GM19238 (cell line): ENCODE data around the gene FICD.
A peak's percentile ranks its signal among the peaks of the same experiment; 100 is the strongest.
"Not testable (repeated sequence)": the region's sequence is repeated elsewhere in the genome, so short reads cannot be mapped to it uniquely, and the experiment has no call there.

Experiments used
- DNase-seq: peaks from one replicate; pipeline ENCODE4 v3.0.0; 2011; ENCODE audit warnings: low spot score; ENCODE audit not compliant: insufficient read length

The FICD gene

DNA sequence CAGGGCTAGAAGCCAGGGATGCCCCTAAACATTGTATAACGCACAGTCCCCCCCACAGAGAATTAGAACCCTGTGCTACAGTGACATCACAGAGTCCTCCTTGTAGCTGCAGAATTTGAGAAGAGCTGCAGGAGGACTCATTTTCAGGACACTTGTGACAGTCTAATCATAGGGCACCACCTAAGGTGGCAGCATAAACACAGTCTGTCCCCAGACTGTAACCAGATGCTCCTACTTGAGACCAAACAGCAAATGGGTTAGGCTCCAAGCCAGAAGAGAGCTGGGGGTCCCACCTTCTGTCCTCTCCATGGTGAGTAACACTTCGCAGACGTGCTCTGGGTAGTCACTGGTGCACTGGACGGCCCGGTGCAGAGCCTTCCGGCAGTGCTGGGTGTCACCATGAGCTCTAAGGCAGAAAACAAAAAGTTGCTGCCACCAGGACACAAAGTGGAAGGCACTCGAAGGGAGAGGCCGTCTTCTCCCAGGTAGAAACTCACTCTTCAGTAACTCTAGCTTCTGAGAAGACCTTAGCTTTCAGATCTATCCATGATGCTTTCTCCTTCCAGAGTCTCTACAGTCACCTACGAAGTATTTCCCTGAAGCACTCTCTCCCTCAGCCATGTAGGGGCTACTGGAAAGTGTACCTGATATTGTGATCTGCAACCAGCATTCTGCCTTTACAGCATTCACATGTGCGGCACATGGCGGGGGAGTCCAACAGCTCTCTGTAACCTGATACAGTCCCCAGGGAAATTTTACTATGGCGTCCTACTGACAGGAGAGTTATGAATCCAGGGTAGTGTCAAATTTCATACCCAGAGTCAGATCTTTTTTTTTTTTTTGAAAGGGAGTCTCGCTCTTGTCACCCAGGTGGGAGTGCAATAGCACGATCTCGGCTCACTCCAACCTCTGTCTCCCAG lies 17.1 kb downstream of the FICD start:
- DNase-seq, result no peak

- DNase-seq, result no peak
Observed at GRCh38 chr12:108538146-108538545, 23.1 kb downstream of the FICD start.

- DNase-seq, result no peak
Observed at GRCh38 chr12:108538616-108539195, 23.6 kb downstream of the FICD start.

- DNase-seq, result no peak
Observed at GRCh38 chr12:108542320-108542719, 27.2 kb downstream of the FICD start.

DNA sequence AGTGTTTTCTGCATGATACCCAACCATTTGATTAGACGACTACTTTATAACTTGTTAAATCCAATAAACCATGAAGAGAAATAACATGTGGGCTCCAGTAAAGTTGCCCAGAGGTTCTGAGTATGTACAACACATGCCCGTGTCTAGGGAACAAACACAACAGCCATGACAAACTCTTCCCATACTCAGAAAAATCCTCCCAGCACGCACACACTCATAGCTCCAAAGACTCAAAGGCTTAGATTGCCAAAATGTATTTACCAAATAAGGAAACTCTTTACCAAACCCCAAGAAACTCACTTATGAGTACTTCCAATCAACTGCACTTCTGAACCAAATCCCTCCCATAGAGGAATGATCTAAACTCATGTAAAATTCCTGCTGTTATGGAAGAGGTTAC lies 28.6 kb downstream of the FICD start:
- DNase-seq, result no peak

DNA sequence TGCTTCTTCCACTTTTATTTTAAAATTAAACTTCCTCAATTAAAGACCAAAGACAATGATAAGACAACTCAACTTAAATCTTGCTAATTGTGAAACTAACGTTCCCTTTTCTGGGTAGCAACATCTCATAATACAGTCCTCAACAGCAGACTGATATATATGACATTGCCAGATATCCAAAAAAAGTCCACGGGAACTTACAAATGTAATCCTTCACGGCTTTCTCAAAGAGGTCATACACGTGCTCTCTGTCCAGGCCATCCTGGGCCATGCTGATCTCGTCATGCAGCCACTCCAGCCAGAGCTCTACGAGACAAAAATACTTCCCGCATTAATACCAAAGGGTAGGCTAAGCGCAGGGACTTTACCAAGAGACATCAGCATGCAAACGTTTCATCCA lies 32.6 kb downstream of the FICD start:
- DNase-seq, result no peak

GRCh38 chr12:108548954-108549521 lies 34.0 kb downstream of the FICD start:
- no peak for DNase-seq

GRCh38 chr12:108551535-108551934 lies 36.5 kb downstream of the FICD start:
- DNase-seq, result no peak

DNA sequence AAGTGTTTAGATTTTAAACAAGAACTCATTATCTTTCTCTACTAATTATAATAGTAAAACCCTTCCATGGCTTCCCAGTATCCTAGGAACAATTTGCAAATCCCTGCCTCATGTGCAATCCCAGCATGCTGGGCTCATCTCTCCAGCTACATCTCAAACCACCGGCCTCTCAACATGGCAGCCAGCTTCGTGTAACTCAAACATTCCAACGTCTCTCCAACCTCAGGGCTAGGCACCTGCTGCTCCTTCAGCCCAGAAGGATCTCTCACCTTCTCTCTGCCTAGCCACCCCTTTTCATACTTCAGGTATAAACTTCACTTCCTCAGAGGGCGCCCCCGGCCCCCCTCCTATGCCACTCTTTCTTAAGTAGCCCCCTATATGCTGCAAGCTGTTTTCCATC lies 38.7 kb downstream of the FICD start:
- no peak for DNase-seq

DNA sequence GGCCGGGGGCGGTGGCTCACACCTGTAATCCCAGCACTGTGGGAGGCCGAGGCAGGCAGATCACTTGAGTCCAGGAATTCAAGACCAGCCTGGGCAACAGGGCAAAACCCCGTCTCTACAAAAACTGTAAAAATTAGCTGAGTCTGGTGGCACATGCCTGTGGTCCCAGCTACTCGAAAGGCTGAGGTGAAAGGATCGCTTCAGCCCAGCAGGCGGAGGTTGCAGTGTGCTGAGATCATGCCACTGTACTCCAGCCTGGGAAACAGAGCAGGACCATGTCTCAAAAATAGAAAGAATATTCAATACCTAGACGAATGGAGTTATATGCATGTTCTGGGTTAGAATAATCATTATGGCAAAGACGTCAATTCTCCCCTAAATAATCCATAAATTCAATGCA lies 40.3 kb downstream of the FICD start:
- DNase-seq, result not testable (repeated sequence)

- no peak for DNase-seq
Observed at GRCh38 chr12:108559007-108559655, 44.1 kb downstream of the FICD start.

GRCh38 chr12:108559748-108560147 lies 44.7 kb downstream of the FICD start:
- DNase-seq, result no peak

DNA sequence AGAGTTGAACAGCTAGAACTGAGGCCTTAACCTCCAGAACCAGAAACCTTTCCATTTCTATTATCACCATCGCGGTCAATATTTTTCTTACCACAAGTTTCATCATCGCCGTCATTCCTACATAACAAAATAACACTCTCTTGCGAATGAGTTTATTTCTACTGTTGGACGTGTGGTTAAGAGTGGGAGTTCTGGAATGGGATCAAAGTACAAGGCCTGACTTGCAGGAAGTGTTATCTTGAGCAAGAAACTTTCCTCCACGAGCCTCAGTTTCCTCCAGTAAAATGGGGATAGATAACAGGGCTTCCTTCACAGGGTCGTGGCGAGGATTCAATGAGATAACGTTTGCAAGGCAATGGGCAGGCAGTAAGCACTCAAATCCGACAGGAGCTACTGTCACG lies 45.2 kb downstream of the FICD start:
- DNase-seq, result no peak

- peak; percentile 75 for DNase-seq
Observed at GRCh38 chr12:108560752-108561719, 46.0 kb downstream of the FICD start, which contains the start of gene SART3. Gene SART3 (minus strand): TSS chr12:108561173. CDS start chr12:108561154, 19 bp downstream.

- no peak for DNase-seq
Observed at GRCh38 chr12:108561852-108562347, 46.8 kb downstream of the FICD start.

GRCh38 chr12:108562348-108563135 lies 47.5 kb downstream of the FICD start, which contains the start of gene ISCU:
Gene ISCU (plus strand): TSS chr12:108562596. CDS start chr12:108562623, 27 bp downstream.
- DNase-seq, result peak; percentile 72

GRCh38 chr12:108563136-108563803 lies 48.2 kb downstream of the FICD start:
- DNase-seq, result peak; percentile 54

- no peak for DNase-seq
Observed at GRCh38 chr12:108563804-108564151, 48.7 kb downstream of the FICD start.

- no peak for DNase-seq
Observed at GRCh38 chr12:108564724-108565123, 49.6 kb downstream of the FICD start.
